BLaER1 treated with 17β-estradiol and CSF1 and Interleukin-3, amounts not matched to agents 10 nM and 100 nM (cell line): ENCODE data around the gene FRMD3.

Experiments used
- H3K27ac ChIP-seq, 11 experiments: shearing (Covaris generic); formaldehyde crosslinking; 2 replicates each; pipeline ENCODE4 v1.8.1; 2022
- H3K27me3 ChIP-seq, 11 experiments: shearing (Covaris generic); formaldehyde crosslinking; 2 replicates each; pipeline ENCODE4 v1.8.1; 2022
- H3K36me3 ChIP-seq, 11 experiments: shearing (Covaris generic); formaldehyde crosslinking; 2 replicates each; pipeline ENCODE4 v1.8.1; 2022
- H3K4me1 ChIP-seq, 10 experiments: shearing (Covaris generic); formaldehyde crosslinking; 2 replicates each; pipeline ENCODE4 v1.8.1; 2022
- H3K4me2 ChIP-seq, 11 experiments: shearing (Covaris generic); formaldehyde crosslinking; 2 replicates each; pipeline ENCODE4 v1.8.1; 2022
- H3K4me3 ChIP-seq, 10 experiments: shearing (Covaris generic); formaldehyde crosslinking; 2 replicates each; pipeline ENCODE4 v1.8.1; 2022
- H3K9ac ChIP-seq, 11 experiments: shearing (Covaris generic); formaldehyde crosslinking; 2 replicates each; pipeline ENCODE4 v1.8.1; 2022
- H3K9me3 ChIP-seq, 11 experiments: shearing (Covaris generic); formaldehyde crosslinking; replicated peaks in 1 of 11; 2 replicates each; pipeline ENCODE4 v1.8.1; 2022
- H4K20me1 ChIP-seq, 11 experiments: shearing (Covaris generic); formaldehyde crosslinking; 2 replicates each; pipeline ENCODE4 v1.8.1; 2022
- Cebpa-rat ChIP-seq, 11 experiments: shearing (Covaris generic); IDR thresholded peaks; 2 replicates each; pipeline ENCODE4 v1.8.1; 2022

Gene FRMD3

DNA sequence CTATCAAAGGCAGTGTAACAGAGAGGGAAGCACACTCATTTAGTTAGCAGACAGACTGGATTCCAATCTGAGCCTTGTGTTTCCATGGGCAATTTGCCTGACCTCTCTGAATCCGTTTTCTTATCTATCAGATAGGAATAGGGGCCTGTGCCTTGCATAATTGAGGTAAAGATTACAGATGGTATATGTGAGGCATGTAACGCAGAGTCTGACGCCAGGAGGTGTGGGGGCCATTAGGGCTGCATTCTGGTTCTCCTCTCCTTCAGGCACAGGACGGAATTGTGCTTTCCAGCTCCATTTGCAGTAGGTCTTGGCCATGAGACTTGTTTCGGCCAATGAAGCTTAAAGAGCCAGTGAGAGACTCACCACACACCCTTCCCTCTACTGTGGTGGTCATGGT lies 97.6 kb downstream of the FRMD3 start:
- Histone ChIP-seq H3K9me3 (no peaks in the 10 kb centered on the region), H3K27ac (no peak overlapping the region), H3K27me3 (no peaks in the 10 kb centered on the region), H4K20me1 (no peaks in the 10 kb centered on the region), H3K4me2 (no peak overlapping the region), H3K4me1 (peaks cover 0 to 3% (median 0%) of the 10 kb centered on the region in 10 experiments; a peak in 1 of 20 replicates), H3K9ac (no peak overlapping the region), H3K36me3 (no peaks in the 10 kb centered on the region), H3K4me3 (no peak overlapping the region)
- no peak for TF ChIP-seq Cebpa-rat (IDR thresholded peaks at IDR 0.05)

DNA sequence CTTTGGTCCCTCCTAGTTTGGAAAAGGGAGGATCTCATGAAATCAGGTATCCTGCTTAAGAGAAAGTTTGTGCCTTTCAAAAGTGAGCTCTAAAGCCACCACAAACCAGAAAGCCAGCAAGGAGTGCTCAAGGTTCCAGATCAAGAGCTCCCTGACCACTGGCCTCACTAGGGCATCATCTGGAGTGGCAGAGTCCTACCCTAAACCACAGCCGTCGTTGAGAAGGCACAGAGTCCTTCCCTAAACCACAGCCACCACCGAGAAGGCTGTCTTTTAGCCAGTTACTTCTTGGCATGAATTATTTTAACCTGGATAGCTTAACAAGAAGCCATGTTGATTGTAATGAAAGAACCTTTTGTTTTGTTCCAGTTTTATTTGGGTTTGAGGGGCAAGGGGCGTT lies 102.9 kb downstream of the FRMD3 start:
- TF ChIP-seq Cebpa-rat (IDR thresholded peaks at IDR 0.05), result no peak
- Histone ChIP-seq H3K4me1 (peaks cover 0 to 32% (median 0%) of the 10 kb centered on the region in 10 experiments; a peak in 7 of 20 replicates), H3K27me3 (no peaks in the 10 kb centered on the region), H3K4me2 (peak overlapping the region in 1 of 11 experiments; percentile 3; a peak in 1 of 22 replicates), H3K4me3 (no peak overlapping the region), H3K27ac (no peak overlapping the region), H3K36me3 (no peaks in the 10 kb centered on the region), H3K9me3 (no peaks in the 10 kb centered on the region), H4K20me1 (no peaks in the 10 kb centered on the region), H3K9ac (no peak overlapping the region)

DNA sequence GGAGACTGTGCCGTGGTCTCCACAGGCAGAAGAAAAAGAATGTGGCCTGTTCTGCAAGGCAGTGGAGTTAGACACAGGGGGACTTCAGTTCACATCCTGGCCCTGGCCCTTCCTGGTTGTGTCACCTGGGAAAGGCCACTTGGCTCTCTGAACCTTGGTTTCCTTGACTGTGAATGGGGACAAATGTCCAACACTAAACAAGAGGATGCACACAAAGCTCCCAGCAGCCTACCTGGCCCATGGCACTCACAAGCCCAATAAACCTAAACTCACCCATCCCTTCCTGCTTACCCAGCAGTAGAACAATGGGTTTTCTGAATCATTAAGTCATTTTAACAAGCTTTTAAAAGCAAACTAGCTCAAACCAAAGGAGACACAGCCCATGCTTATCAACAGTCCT lies 103.9 kb downstream of the FRMD3 start:
- H3K27ac ChIP-seq, result no peak overlapping the region
- H3K9me3 ChIP-seq, result no peaks in the 10 kb centered on the region
- no peak overlapping the region for H3K4me3 ChIP-seq
- TF ChIP-seq Cebpa-rat (IDR thresholded peaks at IDR 0.05), result no peak
- peaks cover 0 to 32% (median 0%) of the 10 kb centered on the region in 10 experiments; a peak in 7 of 20 replicates for H3K4me1 ChIP-seq
- no peak overlapping the region for H3K9ac ChIP-seq
- H4K20me1 ChIP-seq, result no peaks in the 10 kb centered on the region
- peak overlapping the region in 4 of 11 experiments; percentile 7 to 78 (median 38); a peak in 4 of 22 replicates for H3K4me2 ChIP-seq
- H3K36me3 ChIP-seq, result no peaks in the 10 kb centered on the region
- H3K27me3 ChIP-seq, result no peaks in the 10 kb centered on the region

DNA sequence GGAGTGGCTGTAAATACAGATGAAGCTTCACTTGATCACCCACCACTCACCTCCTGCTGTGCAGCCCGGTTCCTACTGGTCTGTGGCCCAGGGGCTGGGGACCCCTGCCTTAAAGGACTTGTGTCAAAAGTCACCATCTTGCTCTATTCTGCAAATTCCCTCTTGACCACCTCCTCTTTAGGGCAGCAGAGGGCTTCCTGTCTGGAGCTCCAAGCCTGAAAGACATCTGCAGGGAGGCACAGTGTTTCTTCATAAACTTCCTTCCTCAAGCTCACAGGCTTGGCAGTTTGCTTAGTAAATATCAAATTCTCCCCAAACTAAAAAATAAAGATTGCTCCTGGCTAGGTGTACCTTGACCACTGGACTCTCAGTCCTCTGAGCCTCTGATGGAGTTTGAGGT lies 104.4 kb downstream of the FRMD3 start:
- no peaks in the 10 kb centered on the region for H3K36me3 ChIP-seq
- no peaks in the 10 kb centered on the region for H3K27me3 ChIP-seq
- no peak overlapping the region for H3K27ac ChIP-seq
- H3K9ac ChIP-seq, result no peak overlapping the region
- no peak for TF ChIP-seq Cebpa-rat (IDR thresholded peaks at IDR 0.05)
- no peaks in the 10 kb centered on the region for H4K20me1 ChIP-seq
- peak overlapping the region in 5 of 11 experiments; percentile 6 to 78 (median 9); a peak in 4 of 22 replicates for H3K4me2 ChIP-seq
- H3K4me1 ChIP-seq, result peaks cover 0 to 32% (median 0%) of the 10 kb centered on the region in 10 experiments; a peak in 7 of 20 replicates
- no peak overlapping the region for H3K4me3 ChIP-seq
- no peaks in the 10 kb centered on the region for H3K9me3 ChIP-seq

DNA sequence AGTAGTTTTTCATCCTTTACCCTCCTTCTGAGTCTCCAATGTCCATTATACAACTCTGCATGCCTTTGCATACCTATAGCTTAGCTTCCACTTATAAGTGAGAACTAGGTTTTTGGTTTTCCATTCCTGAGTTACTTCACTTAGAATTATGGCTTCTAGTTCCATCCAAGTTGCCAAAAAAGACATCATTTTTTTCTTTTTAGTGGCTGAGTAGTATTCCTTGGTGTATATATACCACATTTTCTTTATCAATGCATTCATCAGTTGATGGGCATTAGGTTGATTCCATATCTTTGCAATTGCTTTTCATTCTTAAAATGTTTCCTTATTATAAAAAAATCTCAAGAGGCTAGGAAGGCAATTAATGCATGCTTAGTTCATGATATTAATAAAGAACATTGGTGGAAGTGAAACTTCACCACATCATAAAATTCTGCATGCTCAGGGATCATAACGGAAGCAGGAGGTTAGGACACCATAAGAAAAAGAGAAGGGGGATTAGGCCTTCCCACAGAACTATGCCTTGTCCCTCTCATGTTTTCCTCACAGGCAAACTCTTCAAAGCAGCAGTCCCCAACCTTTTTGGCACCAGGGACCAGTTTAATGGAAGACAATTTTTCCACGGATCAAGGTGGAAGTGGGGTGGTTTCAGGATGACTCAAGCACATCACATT lies 105.2 kb downstream of the FRMD3 start:
- Histone ChIP-seq H3K4me3 (no peak overlapping the region), H3K27ac (no peak overlapping the region), H4K20me1 (no peaks in the 10 kb centered on the region), H3K4me1 (peaks cover 0 to 32% (median 0%) of the 10 kb centered on the region in 10 experiments; a peak in 7 of 20 replicates), H3K27me3 (no peaks in the 10 kb centered on the region), H3K9me3 (no peaks in the 10 kb centered on the region), H3K9ac (no peak overlapping the region), H3K4me2 (peak overlapping the region in 2 of 11 experiments; percentile 66 to 78; a peak in 4 of 22 replicates), H3K36me3 (no peaks in the 10 kb centered on the region)
- TF ChIP-seq Cebpa-rat (IDR thresholded peaks at IDR 0.05), result no peak

DNA sequence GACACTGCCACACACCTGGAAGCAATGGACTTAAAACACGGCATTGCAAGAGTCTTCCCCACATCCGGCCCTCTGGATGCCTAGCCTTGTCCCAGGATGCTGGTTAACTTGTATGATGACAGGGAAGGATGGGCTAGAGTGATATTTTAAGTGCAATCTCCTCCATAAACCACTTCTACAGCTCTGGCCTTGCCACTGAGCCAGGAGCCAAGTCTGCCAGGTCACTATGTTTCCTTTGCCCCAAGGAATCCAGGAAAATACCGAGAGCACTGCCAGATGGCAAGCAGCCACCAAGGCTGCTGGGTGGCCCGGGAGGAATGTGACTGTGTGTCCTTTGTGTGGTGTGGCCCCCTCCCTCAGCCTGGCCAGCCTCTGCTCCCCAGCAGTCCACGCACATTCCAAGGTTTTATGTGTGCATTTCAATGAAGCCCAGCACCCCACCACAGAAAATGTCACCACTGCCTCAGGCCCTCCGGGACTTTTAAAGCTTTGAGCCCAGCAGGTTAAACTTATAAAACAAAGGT lies 106.0 kb downstream of the FRMD3 start:
- H3K4me2 ChIP-seq, result peak overlapping the region in 2 of 11 experiments; percentile 1 to 5; a peak in 2 of 22 replicates
- no peak overlapping the region for H3K4me3 ChIP-seq
- no peaks in the 10 kb centered on the region for H3K36me3 ChIP-seq
- no peaks in the 10 kb centered on the region for H3K9me3 ChIP-seq
- no peaks in the 10 kb centered on the region for H4K20me1 ChIP-seq
- no peak overlapping the region for H3K9ac ChIP-seq
- no peaks in the 10 kb centered on the region for H3K27me3 ChIP-seq
- TF ChIP-seq Cebpa-rat (IDR thresholded peaks at IDR 0.05), result no peak
- no peak overlapping the region for H3K27ac ChIP-seq
- peaks cover 0 to 30% (median 0%) of the 10 kb centered on the region in 10 experiments; a peak in 7 of 20 replicates for H3K4me1 ChIP-seq

DNA sequence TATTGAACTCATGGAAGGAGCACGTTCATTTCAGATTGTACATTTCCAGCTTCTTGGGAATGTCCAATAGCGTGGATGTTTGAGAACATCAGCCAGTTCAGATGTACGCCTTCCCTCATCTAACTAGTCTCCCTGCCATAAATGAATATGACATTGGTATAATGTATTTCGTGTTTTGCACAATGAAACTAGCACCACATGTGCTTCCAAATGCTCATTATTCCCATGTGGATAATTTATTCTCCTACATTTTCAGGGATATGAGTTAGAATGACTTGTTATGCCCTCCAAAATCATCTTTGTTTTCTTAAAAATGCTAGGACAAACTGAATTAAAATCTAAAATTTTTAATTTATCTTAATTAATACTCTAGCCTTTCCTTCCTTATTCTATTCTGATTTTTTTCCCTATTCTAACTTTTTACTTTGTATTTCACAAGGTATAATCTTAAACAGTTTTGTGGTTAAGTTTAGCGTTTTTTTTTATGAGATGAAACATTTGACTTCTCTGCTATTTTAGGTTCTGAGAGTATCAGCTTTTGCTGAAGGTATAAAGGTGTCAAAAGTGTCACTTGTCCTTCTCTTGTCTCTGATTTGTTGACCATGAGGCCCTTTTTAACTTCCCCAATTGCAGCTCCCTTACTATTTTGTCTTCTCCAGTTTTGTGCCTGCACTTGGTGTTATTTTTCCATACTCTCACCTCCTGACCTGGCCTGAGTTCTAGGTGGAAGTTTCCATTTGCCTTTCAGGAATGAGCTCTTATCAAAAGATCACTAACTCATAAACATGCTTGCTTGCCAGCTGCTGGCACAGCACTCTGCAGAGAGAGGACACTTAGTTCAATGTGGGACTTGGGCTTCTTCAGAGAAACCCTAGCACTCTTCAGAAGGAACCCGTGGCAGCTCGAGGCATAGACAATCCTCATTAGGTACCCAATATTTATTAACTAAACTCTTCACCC lies 106.8 kb downstream of the FRMD3 start:
- TF ChIP-seq Cebpa-rat (IDR thresholded peaks at IDR 0.05), result no peak
- H3K4me3 ChIP-seq, result no peak overlapping the region
- no peaks in the 10 kb centered on the region for H4K20me1 ChIP-seq
- H3K4me2 ChIP-seq, result peak overlapping the region in 1 of 11 experiments; percentile 5; a peak in 1 of 22 replicates
- H3K36me3 ChIP-seq, result no peaks in the 10 kb centered on the region
- no peaks in the 10 kb centered on the region for H3K27me3 ChIP-seq
- H3K4me1 ChIP-seq, result peaks cover 0 to 30% (median 0%) of the 10 kb centered on the region in 10 experiments; a peak in 7 of 20 replicates
- H3K9ac ChIP-seq, result no peak overlapping the region
- no peak overlapping the region for H3K27ac ChIP-seq
- no peaks in the 10 kb centered on the region for H3K9me3 ChIP-seq

DNA sequence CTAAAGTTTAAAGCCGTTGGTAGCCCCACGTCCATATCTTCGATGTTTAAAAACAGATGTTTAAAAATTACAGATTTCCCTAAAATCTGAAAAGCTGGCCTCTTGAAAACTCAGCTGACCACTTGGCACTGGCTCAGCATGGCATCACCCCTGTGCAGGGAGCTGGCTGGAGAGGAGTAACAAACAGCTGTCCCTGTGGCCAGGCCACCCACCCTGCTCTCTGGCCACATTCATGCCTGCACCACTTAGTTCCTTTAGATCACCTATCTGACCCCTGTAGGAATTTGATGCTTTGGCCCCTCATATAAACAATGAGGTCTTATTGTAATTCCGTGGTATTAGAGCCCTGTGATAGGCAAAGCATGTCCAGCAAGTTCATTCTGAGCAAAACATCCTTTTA lies 107.5 kb downstream of the FRMD3 start:
- no peak overlapping the region for H3K4me2 ChIP-seq
- H3K9me3 ChIP-seq, result no peaks in the 10 kb centered on the region
- H3K27ac ChIP-seq, result no peak overlapping the region
- no peaks in the 10 kb centered on the region for H3K27me3 ChIP-seq
- no peak overlapping the region for H3K4me3 ChIP-seq
- TF ChIP-seq Cebpa-rat (IDR thresholded peaks at IDR 0.05), result no peak
- no peaks in the 10 kb centered on the region for H4K20me1 ChIP-seq
- no peak overlapping the region for H3K9ac ChIP-seq
- H3K4me1 ChIP-seq, result peaks cover 0 to 30% (median 0%) of the 10 kb centered on the region in 10 experiments; a peak in 7 of 20 replicates
- no peaks in the 10 kb centered on the region for H3K36me3 ChIP-seq

DNA sequence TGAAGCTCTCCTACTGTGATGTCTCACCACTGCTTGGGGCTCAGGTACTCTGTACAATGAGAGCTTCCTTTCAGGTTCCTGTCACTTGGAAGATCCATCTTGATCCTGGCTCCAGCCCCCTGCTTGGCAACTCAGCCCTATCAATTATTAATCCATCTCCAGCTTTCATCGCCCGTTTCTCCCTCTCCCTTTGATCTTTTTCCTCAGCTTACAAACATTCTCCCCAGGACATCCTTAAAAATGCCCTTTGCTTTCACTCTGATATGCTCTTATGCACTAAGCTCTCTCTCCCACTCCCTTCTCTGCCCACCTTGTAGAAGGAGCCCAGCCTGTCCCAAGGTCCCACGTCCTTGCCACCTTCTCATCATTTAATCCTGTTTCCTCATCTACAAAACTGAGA lies 109.0 kb downstream of the FRMD3 start:
- Histone ChIP-seq H3K4me2 (no peak overlapping the region), H3K4me3 (no peak overlapping the region), H3K36me3 (no peaks in the 10 kb centered on the region), H3K4me1 (peaks cover 0 to 26% (median 0%) of the 10 kb centered on the region in 10 experiments; a peak in 7 of 20 replicates), H3K9me3 (no peaks in the 10 kb centered on the region), H4K20me1 (no peaks in the 10 kb centered on the region), H3K9ac (no peak overlapping the region), H3K27me3 (no peaks in the 10 kb centered on the region), H3K27ac (no peak overlapping the region)
- TF ChIP-seq Cebpa-rat (IDR thresholded peaks at IDR 0.05), result no peak
